PC-3 (cell line): ENCODE results near the gene PTTG1IP2.

Source experiments
- CTCF ChIP-seq: fragments of 300-600 bp; sonication (generic); conservative IDR thresholded peaks from 2 replicates; pipeline ENCODE4 v1.5.1; 2017; ENCODE audit warnings: antibody characterized with exemption, low read depth, mild to moderate bottlenecking, low read length
- EZH2 ChIP-seq: fragments of 300-600 bp; sonication (generic); IDR thresholded peaks from one replicate; pipeline ENCODE4 v1.6.1; 2017; ENCODE audit warnings: antibody characterized with exemption, mild to moderate bottlenecking, low read length; ENCODE audit not compliant: unreplicated experiment
- EZH2phosphoT487 ChIP-seq: fragments of 300-600 bp; sonication (generic); IDR thresholded peaks from 2 replicates; pipeline ENCODE4 v1.6.1; 2018; ENCODE audit warnings: mild to moderate bottlenecking, antibody characterized with exemption, low read length, borderline replicate concordance

GRCh38 chr7:90552521-90552920, 83.1 kb downstream of the PTTG1IP2 start:
- TF ChIP-seq EZH2 (no peak), CTCF (peak; percentile 53; the same call in 1 of the 2 replicates), EZH2phosphoT487 (no peak)
